IMR-90 (cell line): Measurements from ENCODE around the gene HLA-DOB. TPM values are rescaled to one million over a fixed set of nuclear protein-coding genes. Genes with fewer than 3 reads are reported as not detected.

Source experiments
- ATAC-seq: fragments of 200-7000 bp; cut with Tn5 transposase; 2 replicates; pipeline ENCODE4 v1.9.1; 2020; ENCODE audit warnings: low read depth, mild to moderate bottlenecking, moderate library complexity
- BruUV-seq: library from RNA; stranded (reverse); fragments of 400-500 nt; replicated peaks from 2 replicates; lab custom pipeline; 2021; lab: Mats Ljungman, UMichigan
- CTCF ChIA-PET: fragments of 300-600 bp; formaldehyde crosslinking; extraction: SDS; loops from one replicate; lab custom pipeline; 2021; ENCODE audit warnings: antibody characterized with exemption; lab: Yijun Ruan, JAX
- POLR2A ChIA-PET: fragments of 300-600 bp; sonication (Branson Sonifier 250); formaldehyde crosslinking; loops from one replicate; lab custom pipeline; 2022; ENCODE audit warnings: antibody characterized with exemption; ENCODE audit not compliant: unreplicated experiment; lab: Charles Lee
- DNase-seq: peaks from one replicate; pipeline ENCODE4 v3.0.0; 2013
- H2AFZ ChIP-seq: replicated peaks from 2 replicates; pipeline ENCODE3; 2013; ENCODE audit warnings: low read length, mild to moderate bottlenecking; ENCODE audit not compliant: poor library complexity
- H2AK5ac ChIP-seq: 2 replicates; pipeline ENCODE4 v1.6.1; 2013; ENCODE audit warnings: low read depth, low read length, inconsistent platforms
- H2AK9ac ChIP-seq: replicated peaks from 2 replicates; pipeline ENCODE3; 2013; ENCODE audit warnings: mild to moderate bottlenecking, low read depth, low read length, moderate library complexity; ENCODE audit not compliant: poor library complexity
- H2BK120ac ChIP-seq: 2 replicates; pipeline ENCODE4 v1.6.1; 2013; ENCODE audit warnings: low read depth, low read length, inconsistent platforms
- H2BK15ac ChIP-seq: 3 replicates; pipeline ENCODE4 v1.6.1; 2013; ENCODE audit warnings: low read depth, low read length, inconsistent platforms
- H2BK20ac ChIP-seq: 2 replicates; pipeline ENCODE4 v1.6.1; 2013; ENCODE audit warnings: low read depth, mild to moderate bottlenecking, inconsistent platforms, low read length, moderate library complexity
- H2BK5ac ChIP-seq: 2 replicates; pipeline ENCODE4 v1.6.1; 2013; ENCODE audit warnings: mild to moderate bottlenecking, low read depth, low read length, inconsistent platforms; ENCODE audit not compliant: poor library complexity, severe bottlenecking
- H3K14ac ChIP-seq: replicated peaks from 2 replicates; pipeline ENCODE4 v1.6.1; 2013; ENCODE audit warnings: low read depth, low read length, inconsistent platforms
- H3K18ac ChIP-seq: 2 replicates; pipeline ENCODE4 v1.6.1; 2013; ENCODE audit warnings: low read depth, low read length, control low read depth
- H3K23ac ChIP-seq: 2 replicates; pipeline ENCODE4 v1.6.1; 2013; ENCODE audit warnings: low read depth, low read length, inconsistent platforms
- H3K27ac ChIP-seq: 2 replicates; pipeline ENCODE4 v1.5.1; 2013; ENCODE audit warnings: mild to moderate bottlenecking, control low read depth, low read length; ENCODE audit not compliant: insufficient read depth
- H3K27me3 ChIP-seq: 2 replicates; pipeline ENCODE4 v1.6.1; 2013; ENCODE audit warnings: low read length; ENCODE audit not compliant: control insufficient read depth, insufficient read depth
- H3K36me3 ChIP-seq: 2 replicates; pipeline ENCODE4 v1.6.1; 2013; ENCODE audit warnings: low read length, mixed read lengths; ENCODE audit not compliant: control insufficient read depth, insufficient read depth
- H3K4ac ChIP-seq: 2 replicates; pipeline ENCODE4 v1.6.1; 2013; ENCODE audit warnings: low read depth, low read length, inconsistent platforms
- H3K4me1 ChIP-seq: 2 replicates; pipeline ENCODE4 v1.6.1; 2013; ENCODE audit warnings: low read length, mixed read lengths; ENCODE audit not compliant: control insufficient read depth, insufficient read depth
- H3K4me2 ChIP-seq: 2 replicates; pipeline ENCODE4 v1.6.1; 2013; ENCODE audit warnings: low read depth, mild to moderate bottlenecking, control low read depth, low read length, moderate library complexity
- H3K4me3 ChIP-seq: 2 replicates; pipeline ENCODE4 v1.5.1; 2013; ENCODE audit warnings: low read depth, mild to moderate bottlenecking, control low read depth, low read length, moderate library complexity; ENCODE audit not compliant: insufficient read depth
- H3K56ac ChIP-seq: 2 replicates; pipeline ENCODE4 v1.6.1; 2013; ENCODE audit warnings: low read length, inconsistent platforms; ENCODE audit not compliant: insufficient read depth; ENCODE audit errors: extremely low read depth
- H3K79me1 ChIP-seq, 2 experiments: 2 replicates each; pipeline ENCODE4 v1.6.1; 2013; ENCODE audit warnings: low read length in 2 of 2, inconsistent platforms in 1 of 2, low read depth in 1 of 2
- H3K9ac ChIP-seq: 2 replicates; pipeline ENCODE4 v1.6.1; 2013; ENCODE audit warnings: low read depth, low read length, control low read depth
- H3K9me1 ChIP-seq: 2 replicates; pipeline ENCODE4 v1.6.1; 2013; ENCODE audit warnings: low read length, inconsistent platforms; ENCODE audit not compliant: insufficient read depth
- H3K9me3 ChIP-seq: 2 replicates; pipeline ENCODE4 v1.6.1; 2013; ENCODE audit warnings: low read length; ENCODE audit not compliant: control insufficient read depth, insufficient read depth
- H4K20me1 ChIP-seq: 2 replicates; pipeline ENCODE4 v1.6.1; 2013; ENCODE audit warnings: low read length, inconsistent platforms; ENCODE audit not compliant: insufficient read depth
- H4K5ac ChIP-seq: 2 replicates; pipeline ENCODE4 v1.6.1; 2013; ENCODE audit warnings: mild to moderate bottlenecking, low read depth, low read length, control low read depth
- H4K8ac ChIP-seq, 2 experiments: 2 replicates each; pipeline ENCODE4 v1.6.1; 2013; ENCODE audit warnings: low read depth in 2 of 2, low read length in 2 of 2, control low read depth in 1 of 2, inconsistent platforms in 1 of 2
- H4K91ac ChIP-seq: 2 replicates; pipeline ENCODE4 v1.6.1; 2013; ENCODE audit warnings: low read depth, low read length, inconsistent platforms; ENCODE audit not compliant: insufficient read depth
- RCOR1 ChIP-seq: IDR thresholded peaks from 2 replicates; pipeline ENCODE4 v1.6.1; 2012; ENCODE audit warnings: mild to moderate bottlenecking, low read length, improper control_type of control experiment; ENCODE audit not compliant: insufficient replicate concordance
- WGBS, 2 experiments: methylation state at CpG; one replicate each; pipeline versions ENCODE4 v1.1.5 to v1.1.7; 2013; ENCODE audit warnings: missing lambda C conversion rate in 2 of 2; ENCODE audit not compliant: insufficient read length in 1 of 2; ENCODE audit errors: extremely low coverage in 2 of 2; 5-methylcytosine and 5-hydroxymethylcytosine counted together
- dilution Hi-C: fragments of 300-500 bp; cut with HindIII; formaldehyde crosslinking; loops from one replicate; pipeline ENCODE4 v1.14.3; 2018; ENCODE audit warnings: low sequenced_read_pairs; ENCODE audit not compliant: unreplicated experiment
- in situ Hi-C: fragments of 300-500 bp; cut with MboI; formaldehyde crosslinking; loops from 3 replicates; pipeline ENCODE4 v1.14.3; 2019; ENCODE audit warnings: low sequenced_read_pairs, inconsistent platforms, mixed read lengths
- intact Hi-C: fragments of 100-400 bp; cut with micrococcal nuclease; formaldehyde crosslinking; loops from 2 replicates; pipeline ENCODE4 v1.10.0; 2022
- polyA plus RNA-seq, 3 experiments: library from polyadenylated mRNA; depleted of rRNA; stranded (reverse); fragments of >200 nt; gene quantifications; 2 replicates each; pipeline ENCODE4 v1.2.3, GENCODE V29; 2012; ENCODE audit warnings: low replicate concordance in 1 of 3
- total RNA-seq: library from RNA; depleted of rRNA; stranded (reverse); fragments of >200 nt; gene quantifications from 2 replicates; pipeline ENCODE4 v1.2.3, GENCODE V29; 2012

The HLA-DOB gene
- total and polyA plus RNA-seq, 2 of the 4 experiments (the other 2 are of a cell fraction), result 0.36 to 2.3 TPM

GRCh38 chr6:32775071-32775470 lies 41.7 kb downstream of the HLA-DOB start:
- intact Hi-C loops (no loop called here), dilution Hi-C loops (no loop called here), in situ Hi-C loops (no loop called here)
- no peak overlapping the region for H3K14ac ChIP-seq
- H4K20me1 ChIP-seq, result no peaks in the 10 kb centered on the region
- no peak overlapping the region for H2BK5ac ChIP-seq
- DNase-seq (no peak), ATAC-seq (no peak)
- no peak overlapping the region for H4K5ac ChIP-seq
- no peak overlapping the region for H3K4ac ChIP-seq
- H3K27ac ChIP-seq, result no peak overlapping the region
- no peak overlapping the region for H3K9ac ChIP-seq
- H2BK15ac ChIP-seq, result no peak overlapping the region
- H3K36me3 ChIP-seq, result no peaks in the 10 kb centered on the region
- no peak overlapping the region for H2BK120ac ChIP-seq
- H3K18ac ChIP-seq, result no peak overlapping the region
- CTCF ChIA-PET, result no interaction called here
- no peaks in the 10 kb centered on the region for H3K9me3 ChIP-seq
- H2AK9ac ChIP-seq, result no peak overlapping the region
- POLR2A ChIA-PET, result no interaction called here
- no peak overlapping the region for H2AK5ac ChIP-seq
- peaks cover 5% of the 10 kb centered on the region for H3K27me3 ChIP-seq
- no peak for TF ChIP-seq RCOR1
- WGBS, 2 experiments, result 10% methylated on average over 1 of the region's 1 CpG; no CpG with 5 or more reads in 1 of the 2 experiments
- no peak overlapping the region for H3K56ac ChIP-seq
- H3K23ac ChIP-seq, result no peak overlapping the region
- BruUV-seq, result no TSS peak
- no peak overlapping the region for H3K4me3 ChIP-seq
- H3K4me2 ChIP-seq, result no peak overlapping the region
- H3K4me1 ChIP-seq, result no peaks in the 10 kb centered on the region
- H4K8ac ChIP-seq, result no peak overlapping the region
- no peaks in the 10 kb centered on the region for H3K79me1 ChIP-seq
- H2AFZ ChIP-seq, result no peak overlapping the region
- no peak overlapping the region for H4K91ac ChIP-seq
- H3K9me1 ChIP-seq, result no peaks in the 10 kb centered on the region
- no peak overlapping the region for H2BK20ac ChIP-seq
